Fibroblast of lung (primary cell): Measurements from ENCODE around the gene NSDHL.

Experiments used
- EZH2 ChIP-seq: IDR thresholded peaks from 2 replicates; pipeline ENCODE4 v1.5.1; 2012; ENCODE audit warnings: low read length, control low read depth, mild to moderate bottlenecking; ENCODE audit errors: missing control alignments
- TF ChIP-seq, protein P1 (sequence below), 2 donors: IDR thresholded peaks in 1 of 2; conservative IDR thresholded peaks in 1 of 2; 1 replicate in 1 of 2; 2 replicates in 1 of 2; pipeline ENCODE4 v1.5.1; 2011 to 2012; ENCODE audit warnings: low read length in 2 of 2, control low read depth in 1 of 2, inconsistent platforms in 1 of 2, low read depth in 1 of 2, mild to moderate bottlenecking in 1 of 2

DNA sequence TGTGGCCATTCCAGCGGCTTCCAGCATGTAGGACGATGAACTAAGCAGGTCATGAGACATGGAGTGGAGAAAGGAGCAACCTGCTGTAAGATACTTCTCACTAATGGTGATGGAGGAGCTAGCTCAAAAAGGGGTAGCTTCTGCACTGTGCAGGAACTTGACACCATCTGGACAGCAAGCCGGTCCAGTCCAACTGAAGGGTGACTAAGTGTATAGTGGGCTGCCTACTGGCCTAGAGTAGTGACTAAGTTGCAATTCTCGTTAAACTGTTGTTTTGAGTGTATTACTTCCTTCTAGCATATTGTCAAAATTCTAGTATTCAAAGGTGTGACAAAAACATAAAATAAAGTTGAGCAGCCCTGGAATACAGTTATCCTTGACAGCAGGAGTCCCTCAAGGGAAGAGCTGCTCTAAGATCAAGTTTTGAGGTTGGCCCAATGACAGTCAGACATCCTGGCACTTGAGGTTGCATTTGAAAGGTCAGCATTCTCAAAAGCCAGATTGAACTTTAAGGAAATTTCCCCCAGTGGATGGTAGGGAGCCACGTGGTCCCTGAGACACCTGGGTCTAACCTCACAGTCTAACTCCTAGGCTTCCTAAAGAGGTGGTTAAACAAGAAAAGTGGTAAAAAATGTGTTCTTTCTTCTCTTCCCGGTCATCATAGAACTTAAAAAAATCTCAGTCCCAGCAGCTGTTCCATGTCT, 8.3 kb upstream of the NSDHL start:
- TF ChIP-seq, protein P1, sequence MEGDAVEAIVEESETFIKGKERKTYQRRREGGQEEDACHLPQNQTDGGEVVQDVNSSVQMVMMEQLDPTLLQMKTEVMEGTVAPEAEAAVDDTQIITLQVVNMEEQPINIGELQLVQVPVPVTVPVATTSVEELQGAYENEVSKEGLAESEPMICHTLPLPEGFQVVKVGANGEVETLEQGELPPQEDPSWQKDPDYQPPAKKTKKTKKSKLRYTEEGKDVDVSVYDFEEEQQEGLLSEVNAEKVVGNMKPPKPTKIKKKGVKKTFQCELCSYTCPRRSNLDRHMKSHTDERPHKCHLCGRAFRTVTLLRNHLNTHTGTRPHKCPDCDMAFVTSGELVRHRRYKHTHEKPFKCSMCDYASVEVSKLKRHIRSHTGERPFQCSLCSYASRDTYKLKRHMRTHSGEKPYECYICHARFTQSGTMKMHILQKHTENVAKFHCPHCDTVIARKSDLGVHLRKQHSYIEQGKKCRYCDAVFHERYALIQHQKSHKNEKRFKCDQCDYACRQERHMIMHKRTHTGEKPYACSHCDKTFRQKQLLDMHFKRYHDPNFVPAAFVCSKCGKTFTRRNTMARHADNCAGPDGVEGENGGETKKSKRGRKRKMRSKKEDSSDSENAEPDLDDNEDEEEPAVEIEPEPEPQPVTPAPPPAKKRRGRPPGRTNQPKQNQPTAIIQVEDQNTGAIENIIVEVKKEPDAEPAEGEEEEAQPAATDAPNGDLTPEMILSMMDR (conservative IDR thresholded peaks at IDR 0.05 in 1 of 2, IDR thresholded peaks at IDR 0.05 in 1 of 2; ENCODE audit: low read depth in 1 of 2, low read length in 2 of 2), result no peak
- no peak for TF ChIP-seq EZH2
